GM12878 (cell line): ENCODE data around the gene SOX30. TPM values are rescaled to one million over a fixed set of nuclear protein-coding genes. Genes with fewer than 3 reads are reported as not detected.

ENCODE experiments used
- ATAC-seq: fragments of 200-7000 bp; cut with Tn5 transposase; 3 replicates; pipeline ENCODE4 v1.9.1; 2020; ENCODE audit warnings: mild to moderate bottlenecking, moderate library complexity
- BruUV-seq: library from RNA; stranded (reverse); fragments of 400-500 nt; replicated peaks from 2 replicates; lab custom pipeline; 2021; lab: Mats Ljungman, UMichigan
- CTCF ChIA-PET: fragments of 300-600 bp; sonication (Branson Sonifier 250); formaldehyde crosslinking; extraction: SDS; loops from one replicate; lab custom pipeline; 2021; ENCODE audit warnings: inconsistent platforms; lab: Yijun Ruan, JAX
- POLR2A ChIA-PET: fragments of 350-600 bp; formaldehyde crosslinking; extraction: SDS; loops from one replicate; lab custom pipeline; 2021; ENCODE audit warnings: inconsistent platforms; lab: Charles Lee
- RAD21 ChIA-PET: fragments of 300-600 bp; sonication (Branson Sonifier 250); formaldehyde crosslinking; loops from one replicate; lab custom pipeline; 2023; ENCODE audit warnings: antibody characterized with exemption; ENCODE audit not compliant: unreplicated experiment; lab: Charles Lee
- SMC1A ChIA-PET: fragments of 300-600 bp; sonication (Branson Sonifier 250); formaldehyde crosslinking; loops from one replicate; lab custom pipeline; 2023; ENCODE audit not compliant: unreplicated experiment, uncharacterized antibody; lab: Charles Lee
- DNase-seq: peaks from one replicate; pipeline ENCODE4 v3.0.0-alpha.2; 2011; ENCODE audit warnings: low read depth, low spot score
- FAIRE-seq: peaks from 3 replicates; lab custom pipeline; 2011; peaks lifted over from hg19 to GRCh38; lab: Jason Lieb, UNC
- H2AFZ ChIP-seq: 2 replicates; pipeline ENCODE4 v1.6.0; 2011; ENCODE audit warnings: low read depth, low read length, control low read depth; ENCODE audit not compliant: control insufficient read depth
- H3K27ac ChIP-seq: 2 replicates; pipeline ENCODE4 v1.5.1; 2011; ENCODE audit warnings: control low read depth; ENCODE audit not compliant: control insufficient read depth, insufficient read depth
- H3K27me3 ChIP-seq, 2 experiments: replicated peaks in 1 of 2; 2 replicates each; pipeline versions ENCODE4 v1.6.0 to v1.6.1; 2011; ENCODE audit warnings: low read length in 1 of 2; ENCODE audit not compliant: control insufficient read depth in 2 of 2, insufficient read depth in 2 of 2
- H3K36me3 ChIP-seq, 2 experiments: 2 replicates each; pipeline ENCODE4 v1.5.1; 2011; ENCODE audit warnings: low read length in 1 of 2; ENCODE audit not compliant: control insufficient read depth in 2 of 2, insufficient read depth in 2 of 2
- H3K4me1 ChIP-seq: 2 replicates; pipeline ENCODE4 v1.6.1; 2011; ENCODE audit warnings: mild to moderate bottlenecking, low read length, moderate library complexity, mixed read lengths; ENCODE audit not compliant: control insufficient read depth, insufficient read depth
- H3K4me2 ChIP-seq: 2 replicates; pipeline ENCODE4 v1.6.0; 2011; ENCODE audit warnings: control low read depth; ENCODE audit not compliant: control insufficient read depth, insufficient read depth
- H3K4me3 ChIP-seq: fragments of 200-600 bp; sonication (generic); 2 replicates; pipeline ENCODE4 v1.5.1; 2016
- H3K79me2 ChIP-seq: 2 replicates; pipeline ENCODE4 v1.6.0; 2011; ENCODE audit warnings: low read length; ENCODE audit not compliant: control insufficient read depth, insufficient read depth
- H3K9ac ChIP-seq: 2 replicates; pipeline ENCODE4 v1.8.0; 2011; ENCODE audit warnings: low read length, control low read depth, mixed read lengths; ENCODE audit not compliant: control insufficient read depth, insufficient read depth
- H3K9me3 ChIP-seq: replicated peaks from 3 replicates; pipeline ENCODE4 v1.5.1; 2011; ENCODE audit warnings: mild to moderate bottlenecking, low read length; ENCODE audit not compliant: control insufficient read depth, insufficient read depth
- H4K20me1 ChIP-seq: 2 replicates; pipeline ENCODE4 v1.6.0; 2011; ENCODE audit not compliant: control insufficient read depth, insufficient read depth
- ATF7 ChIP-seq: fragments of 450-650 bp; IDR thresholded peaks from 2 replicates; pipeline ENCODE4 v1.6.1; 2016; ENCODE audit warnings: low read depth, mild to moderate bottlenecking
- EZH2 ChIP-seq: IDR thresholded peaks from 2 replicates; pipeline ENCODE4 v1.6.1; 2012; ENCODE audit warnings: low read depth, mild to moderate bottlenecking, control low read depth, inconsistent platforms, low read length, borderline replicate concordance; ENCODE audit not compliant: control insufficient read depth
- PAX5 ChIP-seq: IDR thresholded peaks from 2 replicates; pipeline ENCODE4 v1.6.1; 2011; ENCODE audit warnings: low read depth, low read length, borderline replicate concordance
- RB1 ChIP-seq: fragments of 450-650 bp; formaldehyde crosslinking; IDR thresholded peaks from 2 replicates; pipeline ENCODE4 v1.6.1; 2017; ENCODE audit warnings: mild to moderate bottlenecking, borderline replicate concordance
- SIN3A ChIP-seq: IDR thresholded peaks from 2 replicates; pipeline ENCODE4 v1.6.1; 2012; ENCODE audit warnings: low read depth, low read length, improper control_type of control experiment
- ZNF274 ChIP-seq: IDR thresholded peaks from one replicate; pipeline ENCODE4 v1.8.0; 2011; ENCODE audit not compliant: insufficient read length, insufficient read depth
- WGBS: methylation state at CpG from one replicate; pipeline ENCODE4 v1.1.6; 2016; ENCODE audit warnings: low lambda C conversion rate; ENCODE audit not compliant: insufficient replicate concordance, insufficient coverage; ENCODE audit errors: missing lambda C conversion rate; 5-methylcytosine and 5-hydroxymethylcytosine counted together
- in situ Hi-C: fragments of 300-500 bp; cut with MboI; formaldehyde crosslinking; loops from 9 replicates; pipeline ENCODE4 v1.14.3; 2018; ENCODE audit warnings: mixed read lengths
- intact Hi-C: fragments of 100-400 bp; cut with micrococcal nuclease; formaldehyde crosslinking; loops from one replicate; pipeline ENCODE4 v1.14.2; 2022; ENCODE audit not compliant: unreplicated experiment
- polyA plus RNA-seq, 11 experiments: library from polyadenylated mRNA; depleted of rRNA in 4 of 11; unstranded in 6 of 11; stranded (reverse) in 5 of 11; fragments of >200 nt; fragmentation: Nextera tagmentation in 4 of 11; fragmentation: Illumina TruSeq in 1 of 11; extraction: Ambion mirVana in 4 of 11; extraction: Trizol in 1 of 11; gene quantifications; 1 replicate in 1 of 11; 2 replicates in 10 of 11; pipeline versions ENCODE4 v1.2.1 to v1.2.3, GENCODE V29; 2011 to 2016; ENCODE audit warnings: inconsistent platforms in 2 of 11, missing spikeins in 2 of 11, low read depth in 1 of 11
- total RNA-seq, 4 experiments: library from RNA; depleted of rRNA in 3 of 4; stranded (reverse); fragments of >200 nt in 3 of 4; fragmentation: Illumina TruSeq in 1 of 4; extraction: Trizol in 1 of 4; gene quantifications; 2 replicates each; pipeline versions ENCODE4 v1.2.1 to v1.2.3, GENCODE V29; 2013 to 2021
- TF ChIP-seq, protein P1 (sequence below): fragments of 450-650 bp; IDR thresholded peaks from 2 replicates; pipeline ENCODE4 v1.6.1; 2018; ENCODE audit warnings: mild to moderate bottlenecking, low read depth, moderate library complexity; ENCODE audit not compliant: partially characterized antibody
- TF ChIP-seq, protein P2 (sequence below): fragments of 450-650 bp; formaldehyde crosslinking; IDR thresholded peaks from 2 replicates; pipeline ENCODE4 v1.5.0; 2022; ENCODE audit warnings: mild to moderate bottlenecking, missing genetic modification characterization
- TF ChIP-seq, protein P3 (sequence below): fragments of 450-650 bp; IDR thresholded peaks from 2 replicates; pipeline ENCODE4 v1.6.1; 2016; ENCODE audit warnings: mild to moderate bottlenecking

SOX30 gene
- total and polyA plus RNA-seq, 10 of the 15 experiments (the other 5 are each of a cell fraction or from before 2014, with no cell fraction given), result 0.06 to 0.32 (median 0.10) TPM; not detected in 2

DNA sequence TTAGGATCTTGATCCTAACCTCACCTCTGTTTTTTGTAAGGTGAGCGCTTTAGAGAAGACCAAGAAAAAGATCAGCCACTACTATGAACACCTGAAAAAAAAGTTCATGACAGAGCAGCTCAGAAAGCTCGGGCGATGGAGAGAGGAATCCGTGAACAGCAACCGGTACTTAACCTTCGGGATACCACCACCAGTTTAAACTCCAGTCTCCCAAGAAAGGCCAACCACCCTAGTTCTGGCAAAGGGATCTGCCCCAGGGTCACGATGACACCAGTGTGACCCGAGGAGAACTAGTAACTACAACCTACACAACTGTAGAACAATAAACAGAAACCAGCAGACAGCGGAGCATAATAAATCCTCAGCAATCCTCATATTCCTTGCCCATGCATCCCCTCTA lies 27.6 kb upstream of the SOX30 start:
- no peak overlapping the region for H3K4me3 ChIP-seq
- WGBS, result 63% methylated on average over 9 of the region's 9 CpGs
- H3K9ac ChIP-seq, result no peak overlapping the region
- no peaks in the 10 kb centered on the region for H4K20me1 ChIP-seq
- H2AFZ ChIP-seq, result no peak overlapping the region
- ChIA-PET POLR2A (no interaction called here), RAD21 (no interaction called here), CTCF (interaction anchor here (1.2 kb wide), 1 partner anchor 9 kb away, joined by 6 read pairs; no protein-coding TSS in a partner anchor), SMC1A (interaction anchor here (1.4 kb wide), 1 partner anchor 210 kb away, joined by 3 read pairs; no protein-coding TSS in a partner anchor)
- BruUV-seq, result no TSS peak
- intact Hi-C loops (no loop called here), in situ Hi-C loops (no loop called here)
- DNase-seq (no peak), ATAC-seq (no peak), FAIRE-seq (no peak)
- H3K36me3 ChIP-seq, result no peaks in the 10 kb centered on the region
- no peaks in the 10 kb centered on the region for H3K9me3 ChIP-seq
- H3K79me2 ChIP-seq, result no peaks in the 10 kb centered on the region
- no peaks in the 10 kb centered on the region for H3K4me1 ChIP-seq
- H3K27ac ChIP-seq, result no peak overlapping the region
- no peak for TF ChIP-seq RB1
- TF ChIP-seq ATF7, result no peak
- TF ChIP-seq EZH2, result no peak
- no peaks in the 10 kb centered on the region; a peak in 1 of 4 replicates for H3K27me3 ChIP-seq
- no peak overlapping the region for H3K4me2 ChIP-seq

DNA sequence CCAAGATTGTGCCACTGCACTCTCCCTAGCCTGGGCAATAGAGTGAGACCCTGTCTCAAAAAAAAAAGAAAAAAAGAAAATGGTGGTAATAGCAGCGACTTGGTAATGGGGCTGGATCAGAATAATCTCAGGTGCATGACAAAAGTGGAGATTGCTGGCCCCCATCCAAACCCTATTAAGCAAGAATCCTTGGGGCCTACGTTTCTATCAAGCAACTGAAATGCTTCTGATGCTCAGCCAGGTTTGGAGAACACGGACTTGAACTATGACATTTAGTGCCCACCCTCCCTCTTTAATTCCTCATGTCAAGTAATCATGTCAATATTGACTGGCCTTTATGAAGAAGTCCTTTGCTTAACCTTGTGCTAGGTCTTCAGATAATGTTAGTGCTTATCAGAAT lies 25.7 kb upstream of the SOX30 start:
- RAD21 ChIA-PET, result no interaction called here
- in situ Hi-C loops (no loop called here), intact Hi-C loops (no loop called here)
- Histone ChIP-seq H2AFZ (no peak overlapping the region), H3K4me2 (no peak overlapping the region), H4K20me1 (no peaks in the 10 kb centered on the region), H3K79me2 (no peaks in the 10 kb centered on the region), H3K9ac (no peak overlapping the region), H3K4me3 (no peak overlapping the region), H3K36me3 (no peaks in the 10 kb centered on the region), H3K27ac (no peak overlapping the region), H3K9me3 (no peaks in the 10 kb centered on the region), H3K27me3 (no peaks in the 10 kb centered on the region; a peak in 1 of 4 replicates), H3K4me1 (no peaks in the 10 kb centered on the region)
- no TSS peak for BruUV-seq
- DNase-seq (no peak), FAIRE-seq (no peak), ATAC-seq (no peak)
- WGBS, result 27% methylated on average over 3 of the region's 3 CpGs
- TF ChIP-seq, protein P1, sequence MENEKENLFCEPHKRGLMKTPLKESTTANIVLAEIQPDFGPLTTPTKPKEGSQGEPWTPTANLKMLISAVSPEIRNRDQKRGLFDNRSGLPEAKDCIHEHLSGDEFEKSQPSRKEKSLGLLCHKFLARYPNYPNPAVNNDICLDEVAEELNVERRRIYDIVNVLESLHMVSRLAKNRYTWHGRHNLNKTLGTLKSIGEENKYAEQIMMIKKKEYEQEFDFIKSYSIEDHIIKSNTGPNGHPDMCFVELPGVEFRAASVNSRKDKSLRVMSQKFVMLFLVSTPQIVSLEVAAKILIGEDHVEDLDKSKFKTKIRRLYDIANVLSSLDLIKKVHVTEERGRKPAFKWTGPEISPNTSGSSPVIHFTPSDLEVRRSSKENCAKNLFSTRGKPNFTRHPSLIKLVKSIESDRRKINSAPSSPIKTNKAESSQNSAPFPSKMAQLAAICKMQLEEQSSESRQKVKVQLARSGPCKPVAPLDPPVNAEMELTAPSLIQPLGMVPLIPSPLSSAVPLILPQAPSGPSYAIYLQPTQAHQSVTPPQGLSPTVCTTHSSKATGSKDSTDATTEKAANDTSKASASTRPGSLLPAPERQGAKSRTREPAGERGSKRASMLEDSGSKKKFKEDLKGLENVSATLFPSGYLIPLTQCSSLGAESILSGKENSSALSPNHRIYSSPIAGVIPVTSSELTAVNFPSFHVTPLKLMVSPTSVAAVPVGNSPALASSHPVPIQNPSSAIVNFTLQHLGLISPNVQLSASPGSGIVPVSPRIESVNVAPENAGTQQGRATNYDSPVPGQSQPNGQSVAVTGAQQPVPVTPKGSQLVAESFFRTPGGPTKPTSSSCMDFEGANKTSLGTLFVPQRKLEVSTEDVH, result no peak
- TF ChIP-seq, protein P2, sequence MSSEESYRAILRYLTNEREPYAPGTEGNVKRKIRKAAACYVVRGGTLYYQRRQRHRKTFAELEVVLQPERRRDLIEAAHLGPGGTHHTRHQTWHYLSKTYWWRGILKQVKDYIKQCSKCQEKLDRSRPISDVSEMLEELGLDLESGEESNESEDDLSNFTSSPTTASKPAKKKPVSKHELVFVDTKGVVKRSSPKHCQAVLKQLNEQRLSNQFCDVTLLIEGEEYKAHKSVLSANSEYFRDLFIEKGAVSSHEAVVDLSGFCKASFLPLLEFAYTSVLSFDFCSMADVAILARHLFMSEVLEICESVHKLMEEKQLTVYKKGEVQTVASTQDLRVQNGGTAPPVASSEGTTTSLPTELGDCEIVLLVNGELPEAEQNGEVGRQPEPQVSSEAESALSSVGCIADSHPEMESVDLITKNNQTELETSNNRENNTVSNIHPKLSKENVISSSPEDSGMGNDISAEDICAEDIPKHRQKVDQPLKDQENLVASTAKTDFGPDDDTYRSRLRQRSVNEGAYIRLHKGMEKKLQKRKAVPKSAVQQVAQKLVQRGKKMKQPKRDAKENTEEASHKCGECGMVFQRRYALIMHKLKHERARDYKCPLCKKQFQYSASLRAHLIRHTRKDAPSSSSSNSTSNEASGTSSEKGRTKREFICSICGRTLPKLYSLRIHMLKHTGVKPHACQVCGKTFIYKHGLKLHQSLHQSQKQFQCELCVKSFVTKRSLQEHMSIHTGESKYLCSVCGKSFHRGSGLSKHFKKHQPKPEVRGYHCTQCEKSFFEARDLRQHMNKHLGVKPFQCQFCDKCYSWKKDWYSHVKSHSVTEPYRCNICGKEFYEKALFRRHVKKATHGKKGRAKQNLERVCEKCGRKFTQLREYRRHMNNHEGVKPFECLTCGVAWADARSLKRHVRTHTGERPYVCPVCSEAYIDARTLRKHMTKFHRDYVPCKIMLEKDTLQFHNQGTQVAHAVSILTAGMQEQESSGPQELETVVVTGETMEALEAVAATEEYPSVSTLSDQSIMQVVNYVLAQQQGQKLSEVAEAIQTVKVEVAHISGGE (CRISPR knock-in tag), result no peak
- TF ChIP-seq SIN3A (no peak), PAX5 (no peak), ZNF274 (no peak)
- TF ChIP-seq, protein P3, sequence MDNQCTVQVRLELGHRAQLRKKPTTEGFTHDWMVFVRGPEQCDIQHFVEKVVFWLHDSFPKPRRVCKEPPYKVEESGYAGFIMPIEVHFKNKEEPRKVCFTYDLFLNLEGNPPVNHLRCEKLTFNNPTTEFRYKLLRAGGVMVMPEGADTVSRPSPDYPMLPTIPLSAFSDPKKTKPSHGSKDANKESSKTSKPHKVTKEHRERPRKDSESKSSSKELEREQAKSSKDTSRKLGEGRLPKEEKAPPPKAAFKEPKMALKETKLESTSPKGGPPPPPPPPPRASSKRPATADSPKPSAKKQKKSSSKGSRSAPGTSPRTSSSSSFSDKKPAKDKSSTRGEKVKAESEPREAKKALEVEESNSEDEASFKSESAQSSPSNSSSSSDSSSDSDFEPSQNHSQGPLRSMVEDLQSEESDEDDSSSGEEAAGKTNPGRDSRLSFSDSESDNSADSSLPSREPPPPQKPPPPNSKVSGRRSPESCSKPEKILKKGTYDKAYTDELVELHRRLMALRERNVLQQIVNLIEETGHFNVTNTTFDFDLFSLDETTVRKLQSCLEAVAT, result no peak
- CTCF ChIA-PET, result no interaction called here
- SMC1A ChIA-PET, result no interaction called here
- POLR2A ChIA-PET, result no interaction called here
